Measurements from ENCODE around the gene FBN3.
"Not testable (repeated sequence)": the region's sequence is repeated elsewhere in the genome, so short reads cannot be mapped to it uniquely, and the experiment has no call there.

The FBN3 gene

DNA sequence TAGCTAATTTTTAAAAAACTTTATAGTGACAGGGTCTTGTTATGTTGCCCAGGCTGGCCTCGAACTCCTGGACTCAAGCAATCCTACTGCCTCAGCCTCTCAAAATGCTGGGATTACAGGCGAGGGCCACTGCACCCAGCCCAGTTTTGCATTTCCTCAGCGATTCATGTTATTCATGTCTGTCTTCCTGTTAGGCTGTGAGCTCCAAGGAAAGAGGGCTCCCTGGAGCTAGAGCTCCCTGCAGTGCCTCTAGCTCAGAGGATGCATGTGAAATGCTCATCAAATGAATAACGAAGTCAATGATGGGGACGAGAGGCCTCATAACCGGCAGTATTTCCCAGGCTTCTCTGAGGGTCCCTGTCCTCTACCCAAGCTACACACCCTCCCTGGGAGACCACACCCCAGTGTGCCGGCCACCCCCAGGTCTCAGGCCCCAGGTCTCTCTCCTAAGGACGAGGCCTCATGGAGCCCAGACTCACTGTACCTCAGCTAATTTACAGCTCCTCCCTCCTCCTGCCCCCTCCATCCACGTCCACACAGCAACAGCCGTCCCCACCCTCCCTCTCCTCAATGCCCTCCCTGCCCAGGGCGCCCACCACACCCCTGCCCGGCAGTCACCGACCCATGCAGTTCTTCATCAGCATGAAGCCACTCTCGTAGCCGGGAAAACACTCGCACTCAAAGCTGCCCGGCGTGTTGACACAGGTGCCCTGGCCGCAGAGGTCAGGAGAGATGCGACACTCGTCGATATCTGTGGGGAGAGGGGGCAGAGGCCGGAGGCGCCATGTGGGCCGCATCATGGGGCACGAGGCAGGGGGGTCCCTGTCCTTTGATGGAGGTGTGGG lies 28.5 kb downstream of the FBN3 start:
- no peak for DNase-seq (ENCODE audit: low read depth in 2 of 3, low spot score in 1 of 3)

GRCh38 chr19:8117991-8118390 lies 31.4 kb downstream of the FBN3 start:
- DNase-seq (ENCODE audit: low read depth in 2 of 3, low spot score in 1 of 3): no peak

DNA sequence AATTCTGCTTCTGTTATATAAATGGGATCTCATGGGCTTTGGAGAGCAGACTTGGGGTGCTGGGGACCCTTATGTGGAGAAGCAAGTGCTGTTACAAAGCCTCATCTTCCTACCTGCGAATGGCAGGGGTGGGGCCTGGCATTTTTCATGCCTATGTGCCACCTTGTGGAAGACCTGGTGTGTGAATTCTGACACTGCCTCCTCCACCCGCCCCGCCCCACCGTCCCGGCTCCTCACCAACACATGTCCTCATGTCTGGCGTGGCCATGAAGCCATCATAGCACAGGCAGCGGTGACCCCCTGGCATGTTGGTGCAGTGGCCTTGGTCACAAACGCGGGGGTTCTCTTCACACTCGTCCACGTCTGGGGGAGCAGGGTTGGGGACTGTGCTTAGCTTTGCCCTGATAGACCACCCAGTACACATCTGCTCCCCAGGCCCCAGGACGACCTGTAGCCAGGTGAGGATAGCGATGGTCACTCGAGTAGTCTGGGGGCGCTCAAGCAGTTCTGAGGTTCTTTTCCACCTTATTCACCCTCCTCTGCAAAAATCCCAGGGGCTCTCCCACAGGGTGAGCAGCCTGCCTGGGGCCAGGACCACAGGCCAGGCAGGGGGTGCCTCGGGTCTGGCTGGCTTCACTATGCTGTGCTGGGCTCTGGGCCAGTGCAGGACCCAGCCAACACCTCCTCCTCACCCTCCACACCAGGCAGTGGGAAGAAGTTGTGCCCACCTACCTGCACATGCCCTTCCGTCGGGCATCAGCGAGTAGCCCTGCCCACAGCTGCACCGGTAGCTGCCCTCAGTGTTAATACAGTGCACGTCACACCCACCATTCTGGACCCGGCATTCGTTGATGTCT lies 32.7 kb downstream of the FBN3 start:
- no peak for DNase-seq (ENCODE audit: low read depth in 2 of 3, low spot score in 1 of 3)

- DNase-seq (ENCODE audit: low read depth in 2 of 3, low spot score in 1 of 3): no peak
Measured at GRCh38 chr19:8115805-8116396, 33.5 kb downstream of the FBN3 start.

- no peak for DNase-seq (ENCODE audit: low read depth in 2 of 3, low spot score in 1 of 3)
Measured at GRCh38 chr19:8113017-8113416, 36.4 kb downstream of the FBN3 start.

GRCh38 chr19:8111376-8111775 lies 38.0 kb downstream of the FBN3 start:
- no peak for DNase-seq (ENCODE audit: low read depth in 2 of 3, low spot score in 1 of 3)

GRCh38 chr19:8110931-8111330 lies 38.5 kb downstream of the FBN3 start:
- no peak for DNase-seq (ENCODE audit: low read depth in 2 of 3, low spot score in 1 of 3)

GRCh38 chr19:8109890-8110662 lies 39.3 kb downstream of the FBN3 start:
- DNase-seq (ENCODE audit: low read depth in 2 of 3, low spot score in 1 of 3): no peak

- DNase-seq (ENCODE audit: low read depth in 2 of 3, low spot score in 1 of 3): no peak
Measured at GRCh38 chr19:8109455-8109854, 39.9 kb downstream of the FBN3 start.

DNA sequence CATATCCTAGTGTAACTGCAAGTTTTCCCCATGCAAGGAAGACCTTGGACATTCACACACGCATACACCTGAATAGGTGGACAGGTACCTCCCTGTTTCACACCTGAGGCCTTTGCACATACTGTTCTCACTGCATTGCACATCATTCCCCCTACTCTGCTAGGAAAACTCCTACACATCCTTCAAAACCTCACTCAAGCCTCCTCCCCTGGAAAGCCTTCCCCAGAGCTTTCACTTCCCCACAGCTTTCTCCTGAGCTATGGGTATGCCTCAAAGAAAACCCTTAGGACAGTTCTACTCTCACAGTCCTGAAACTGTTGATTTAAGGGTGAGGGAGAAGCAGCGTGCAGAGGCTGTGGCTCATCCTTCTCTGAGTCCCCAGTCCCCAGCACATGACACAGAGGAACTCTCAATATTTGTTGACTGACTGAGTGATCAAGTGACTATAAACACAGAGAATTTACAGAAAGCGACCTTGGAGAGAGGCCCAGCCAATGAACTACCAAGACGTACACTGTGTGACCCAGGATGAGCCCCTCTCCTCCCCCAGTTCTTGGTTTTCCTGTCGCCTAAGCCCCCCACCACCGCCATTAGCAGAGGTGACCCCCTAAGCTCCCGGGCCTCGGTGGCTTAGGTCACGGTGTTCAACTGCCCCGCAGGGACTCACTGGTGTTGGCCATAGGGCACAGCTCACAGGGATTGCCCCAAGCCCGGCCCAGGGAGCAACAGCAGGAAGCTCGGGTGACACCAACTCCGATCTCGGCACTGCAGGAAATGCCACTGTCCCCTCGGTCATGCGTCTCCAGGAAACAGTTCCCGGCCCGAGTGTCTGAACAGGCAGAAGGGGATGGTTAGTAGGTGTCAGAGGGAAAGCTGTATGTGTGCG lies 40.6 kb downstream of the FBN3 start:
- DNase-seq (ENCODE audit: low read depth in 2 of 3, low spot score in 1 of 3): no peak

DNA sequence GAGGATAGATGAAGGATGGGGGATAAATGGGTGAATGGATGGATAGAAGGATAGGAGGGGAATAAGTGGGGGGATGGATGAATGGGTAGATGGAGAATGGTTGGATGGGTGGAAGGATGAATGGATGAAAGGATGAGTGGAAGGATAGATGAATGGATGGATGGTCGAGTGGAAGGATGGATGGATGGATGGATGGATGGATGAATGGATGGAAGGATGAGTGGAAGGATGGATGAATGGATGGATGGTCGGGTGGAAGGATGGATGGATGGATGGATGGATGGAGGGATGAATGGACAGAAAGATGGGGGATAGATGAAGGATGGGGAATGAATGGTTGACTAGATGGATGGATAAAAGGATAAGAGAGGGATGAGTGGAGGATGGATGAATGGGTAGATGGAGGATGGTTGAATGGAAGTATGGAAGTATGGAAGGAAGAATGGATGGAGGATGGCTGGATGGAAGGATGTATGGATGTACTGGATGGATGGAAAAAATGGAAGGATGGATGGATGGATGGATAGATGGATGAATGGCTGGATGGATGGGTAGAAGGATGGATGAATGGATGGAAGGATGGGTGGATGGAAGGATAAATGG lies 42.0 kb downstream of the FBN3 start:
- DNase-seq (ENCODE audit: low read depth in 2 of 3, low spot score in 1 of 3): no peak

- no peak for DNase-seq (ENCODE audit: low read depth in 2 of 3, low spot score in 1 of 3)
Measured at GRCh38 chr19:8105471-8105870, 43.9 kb downstream of the FBN3 start.

DNA sequence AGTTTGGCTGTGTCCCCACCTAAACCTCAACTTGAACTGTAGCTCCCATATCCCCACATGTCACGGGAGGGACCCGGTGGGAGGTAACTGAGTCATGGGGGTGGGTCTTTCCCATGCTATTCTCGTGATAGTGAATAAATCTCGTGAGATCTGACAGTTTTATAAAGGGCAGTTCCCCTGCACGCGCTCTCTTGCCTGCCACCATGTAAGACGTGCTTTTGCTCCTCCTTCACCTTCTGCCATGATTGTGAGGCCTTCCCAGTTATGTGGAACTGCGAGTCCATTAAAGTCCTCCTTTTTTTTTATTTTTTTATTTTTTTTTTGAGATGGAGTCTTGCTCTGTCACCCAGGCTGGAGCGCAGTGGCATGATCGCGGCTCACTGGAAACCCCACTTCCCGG lies 47.5 kb downstream of the FBN3 start:
- not testable (repeated sequence) for DNase-seq (ENCODE audit: low read depth in 2 of 3, low spot score in 1 of 3)

GRCh38 chr19:8101311-8101710 lies 48.1 kb downstream of the FBN3 start:
- no peak for DNase-seq (ENCODE audit: low read depth in 2 of 3, low spot score in 1 of 3)

GRCh38 chr19:8097681-8098567 lies 51.5 kb downstream of the FBN3 start:
- DNase-seq (ENCODE audit: low read depth in 2 of 3, low spot score in 1 of 3): no peak

DNA sequence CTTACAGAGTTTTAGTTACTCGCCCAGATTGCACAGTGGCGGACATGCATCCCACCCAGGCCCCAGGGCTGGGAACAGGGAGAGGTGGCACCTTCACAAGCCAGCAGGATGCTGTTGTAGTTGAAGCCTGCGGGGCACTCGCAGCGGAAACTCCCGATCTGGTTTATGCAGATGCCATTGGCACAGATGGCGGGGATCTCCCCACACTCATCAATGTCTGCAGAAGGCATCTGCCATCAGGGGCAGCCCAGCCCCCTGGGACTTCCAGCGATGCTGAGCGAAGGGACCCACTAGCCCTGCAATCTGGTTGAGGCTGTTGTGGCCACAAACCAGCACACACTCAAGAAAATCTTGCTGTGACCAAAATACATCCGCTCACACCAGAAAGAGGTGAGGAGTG lies 52.2 kb downstream of the FBN3 start:
- DNase-seq (ENCODE audit: low read depth in 2 of 3, low spot score in 1 of 3): no peak

- DNase-seq (ENCODE audit: low read depth in 2 of 3, low spot score in 1 of 3): no peak
Measured at GRCh38 chr19:8096071-8096470, 53.3 kb downstream of the FBN3 start.

DNA sequence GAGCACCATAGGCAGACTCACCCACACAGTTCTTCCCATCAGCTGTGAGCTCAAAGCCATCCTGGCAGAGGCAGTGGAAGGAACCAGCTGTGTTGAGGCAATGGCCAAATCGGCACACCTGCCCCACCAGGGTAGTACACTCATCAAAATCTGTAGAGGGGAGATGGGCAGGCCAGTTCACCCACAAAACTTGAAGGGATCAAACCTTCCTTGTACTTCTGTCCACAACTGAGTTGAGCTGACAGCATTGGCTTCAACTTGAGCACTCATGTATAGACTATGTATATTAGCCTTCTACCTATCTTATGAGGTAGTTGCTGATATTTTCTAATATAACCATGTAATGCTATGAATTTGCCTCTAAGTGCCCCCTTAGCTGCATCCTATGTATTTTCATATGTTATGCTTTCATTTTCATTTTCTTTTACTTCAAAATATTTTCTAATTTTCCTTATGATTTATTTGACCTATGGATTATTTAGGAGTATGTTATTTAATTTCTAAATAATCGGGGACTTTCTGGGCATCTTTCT lies 54.0 kb downstream of the FBN3 start:
- DNase-seq (ENCODE audit: low read depth in 2 of 3, low spot score in 1 of 3): no peak

Data from stimulated activated CD4-positive, alpha-beta T cell treated with anti-CD3 and anti-CD28 coated beads, Interleukin-12 subunit alpha, Interleukin-12 subunit beta, amount 100 ng/mL, for 48 hours (primary cell).